Measurements from ENCODE around the gene DOCK6. TPM values are rescaled to one million over a fixed set of nuclear protein-coding genes. Genes with fewer than 3 reads are reported as not detected.

DOCK6 gene
- total and polyA plus RNA-seq, 12 donors: 27.6 to 73.3 (median 40.2) TPM

- 85 to 87% methylated on average over 4 of the region's 4 CpGs for WGBS, 2 donors
- no peak for TF ChIP-seq CTCF (IDR thresholded peaks at IDR 0.05)
- peaks cover 0 to 38% (median 10%) of the 10 kb centered on the region in 9 donors for H3K4me1 ChIP-seq
- no peaks in the 10 kb centered on the region for H3K36me3 ChIP-seq
- DNase-seq (no peak), ATAC-seq (no peak)
- intact Hi-C loops (cut with DNase I): loop anchor here in 9 of 10 donors (2.0 to 10.0 kb wide), 13 partner anchors 42 to 292 kb away; partner anchors contain the start of genes ELAVL3 (in 3 of the 9), CCDC159 (in 1 of the 9), EPOR (in 1 of the 9) and ODAD3 (in 1 of the 9)
- no peaks in the 10 kb centered on the region for H3K9me3 ChIP-seq
- H3K4me3 ChIP-seq: no peak overlapping the region
- no peaks in the 10 kb centered on the region for H3K27me3 ChIP-seq
- peak overlapping the region in 1 of 10 donors; percentile 20 for H3K27ac ChIP-seq
These were observed 32.9 kb upstream of the DOCK6 start for GRCh38 chr19:11295180-11295579.

GRCh38 chr19:11293433-11294389 is 31.4 kb upstream of the DOCK6 start:
- no peaks in the 10 kb centered on the region for H3K27me3 ChIP-seq
- no peaks in the 10 kb centered on the region for H3K36me3 ChIP-seq
- WGBS, 2 donors: 5% methylated on average over 41 of the region's 41 CpGs
- DNase-seq (peak; percentile 95 to 97), ATAC-seq (peak; percentile 95 to 98 (median 98))
- peak overlapping the region in 8 of 10 donors; percentile 29 to 70 (median 62) for H3K27ac ChIP-seq
- H3K4me1 ChIP-seq: peaks cover 0 to 38% (median 10%) of the 10 kb centered on the region in 9 donors
- TF ChIP-seq CTCF (IDR thresholded peaks at IDR 0.05): peak; percentile 94 to 100 (median 98)
- H3K4me3 ChIP-seq: peak overlapping the region in 7 of 10 donors; percentile 9 to 40 (median 26)
- H3K9me3 ChIP-seq: no peaks in the 10 kb centered on the region
- intact Hi-C loops (cut with DNase I): loop anchor here (1.0 to 10.0 kb wide), 17 partner anchors 51 to 294 kb away; partner anchors contain the start of genes ELAVL3 (in 5 of the 10), ODAD3 (in 2 of the 10), PRKCSH (in 2 of the 10) and CCDC159 (in 1 of the 10)

DNA sequence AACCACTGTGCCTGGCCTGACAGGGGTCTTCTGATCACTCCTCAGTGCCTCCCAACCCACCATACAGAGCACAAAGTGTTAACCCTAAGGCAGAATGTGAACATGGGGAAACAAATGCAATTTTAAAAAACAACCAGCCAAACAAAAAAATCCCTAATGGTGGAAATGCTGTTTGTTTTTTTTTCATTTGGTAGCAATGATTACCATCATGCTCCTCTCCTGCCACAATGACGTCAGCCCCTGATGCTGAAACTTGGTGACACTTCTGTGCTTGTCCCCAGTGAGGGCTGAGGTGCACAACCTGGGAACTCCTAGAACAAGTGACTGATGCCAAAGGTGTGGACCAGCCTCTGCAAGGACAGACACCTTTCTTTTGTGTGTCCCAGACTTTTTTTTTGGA is 29.7 kb upstream of the DOCK6 start:
- ATAC-seq (no peak), DNase-seq (no peak)
- H3K4me3 ChIP-seq: no peak overlapping the region
- whole genome bisulfite sequencing, 2 donors: 58 to 64% methylated on average over 1 of the region's 1 CpG
- H3K9me3 ChIP-seq: no peaks in the 10 kb centered on the region
- intact Hi-C loops (cut with DNase I): loop anchor here (2.0 to 10.0 kb wide), 16 partner anchors 49 to 295 kb away; partner anchors contain the start of genes ELAVL3 (in 5 of the 10), ODAD3 (in 2 of the 10), PRKCSH (in 2 of the 10) and CCDC159 (in 1 of the 10)
- TF ChIP-seq CTCF (IDR thresholded peaks at IDR 0.05): no peak
- H3K4me1 ChIP-seq: peaks cover 0 to 35% (median 10%) of the 10 kb centered on the region in 9 donors
- no peak overlapping the region for H3K27ac ChIP-seq
- no peaks in the 10 kb centered on the region for H3K27me3 ChIP-seq
- no peaks in the 10 kb centered on the region for H3K36me3 ChIP-seq

GRCh38 chr19:11291415-11291814 is 29.1 kb upstream of the DOCK6 start:
- no peaks in the 10 kb centered on the region for H3K9me3 ChIP-seq
- intact Hi-C loops (cut with DNase I): loop anchor here (2.0 to 10.0 kb wide), 15 partner anchors 49 to 296 kb away; partner anchors contain the start of genes ELAVL3 (in 5 of the 10), ODAD3 (in 2 of the 10), PRKCSH (in 2 of the 10) and CCDC159 (in 1 of the 10)
- peaks cover 0 to 35% (median 15%) of the 10 kb centered on the region in 9 donors for H3K4me1 ChIP-seq
- ATAC-seq (no peak), DNase-seq (no peak)
- WGBS, 2 donors: 91 to 92% methylated on average over 7 of the region's 7 CpGs
- H3K36me3 ChIP-seq: no peaks in the 10 kb centered on the region
- H3K27me3 ChIP-seq: no peaks in the 10 kb centered on the region
- no peak for TF ChIP-seq CTCF (IDR thresholded peaks at IDR 0.05)
- no peak overlapping the region for H3K27ac ChIP-seq
- H3K4me3 ChIP-seq: no peak overlapping the region
